OCI-LY3 (cell line): ENCODE results near the gene NOSTRIN.

Experiments
- CTCF ChIP-seq: fragments of 200-600, 300-600 bp; sonication (generic); IDR thresholded peaks from 2 replicates; pipeline ENCODE4 v1.5.1; 2014; ENCODE audit warnings: antibody characterized with exemption, low read length, low read depth
- EZH2phosphoT487 ChIP-seq: fragments of 200-600 bp; shearing (Covaris generic); IDR thresholded peaks from 2 replicates; pipeline ENCODE4 v1.6.1; 2018; ENCODE audit warnings: antibody characterized with exemption, mixed run types, low read depth

- TF ChIP-seq CTCF (no peak), EZH2phosphoT487 (no peak)
These were observed 55.7 kb downstream of the NOSTRIN start for GRCh38 chr2:168858146-168858545.
